ENCODE results near the gene CPA4. TPM values are rescaled to one million over a fixed set of nuclear protein-coding genes. Genes with fewer than 3 reads are reported as not detected.
A peak's percentile ranks its signal among the peaks of the same experiment; 100 is the strongest.

The CPA4 gene
- total RNA-seq, 1 donor from 2014 or later: 10.3 TPM

DNA sequence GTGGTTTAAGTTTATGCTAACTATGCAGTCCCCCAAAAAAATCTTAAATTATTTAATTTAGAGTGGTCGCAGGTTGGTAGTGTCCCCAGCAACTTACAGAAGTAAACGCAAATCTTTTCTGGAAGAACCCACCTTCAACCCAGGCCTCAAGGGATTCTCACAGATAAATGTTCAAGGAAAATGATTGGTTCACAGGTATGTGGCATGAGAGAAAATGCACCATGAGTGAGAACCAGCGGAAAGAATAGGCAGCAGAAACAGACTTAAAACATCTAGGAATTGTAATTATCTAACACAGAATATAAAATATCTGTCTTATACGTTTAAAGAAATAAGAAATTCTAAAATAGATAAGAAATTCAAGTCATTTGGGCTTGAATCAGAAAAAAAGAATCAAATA is 48.9 kb downstream of the CPA4 start:
- TF ChIP-seq, protein P1, sequence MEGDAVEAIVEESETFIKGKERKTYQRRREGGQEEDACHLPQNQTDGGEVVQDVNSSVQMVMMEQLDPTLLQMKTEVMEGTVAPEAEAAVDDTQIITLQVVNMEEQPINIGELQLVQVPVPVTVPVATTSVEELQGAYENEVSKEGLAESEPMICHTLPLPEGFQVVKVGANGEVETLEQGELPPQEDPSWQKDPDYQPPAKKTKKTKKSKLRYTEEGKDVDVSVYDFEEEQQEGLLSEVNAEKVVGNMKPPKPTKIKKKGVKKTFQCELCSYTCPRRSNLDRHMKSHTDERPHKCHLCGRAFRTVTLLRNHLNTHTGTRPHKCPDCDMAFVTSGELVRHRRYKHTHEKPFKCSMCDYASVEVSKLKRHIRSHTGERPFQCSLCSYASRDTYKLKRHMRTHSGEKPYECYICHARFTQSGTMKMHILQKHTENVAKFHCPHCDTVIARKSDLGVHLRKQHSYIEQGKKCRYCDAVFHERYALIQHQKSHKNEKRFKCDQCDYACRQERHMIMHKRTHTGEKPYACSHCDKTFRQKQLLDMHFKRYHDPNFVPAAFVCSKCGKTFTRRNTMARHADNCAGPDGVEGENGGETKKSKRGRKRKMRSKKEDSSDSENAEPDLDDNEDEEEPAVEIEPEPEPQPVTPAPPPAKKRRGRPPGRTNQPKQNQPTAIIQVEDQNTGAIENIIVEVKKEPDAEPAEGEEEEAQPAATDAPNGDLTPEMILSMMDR (IDR thresholded peaks at IDR 0.05): no peak
- Mint-ChIP-seq H3K27ac (ENCODE audit: unreplicated experiment) (no peak overlapping the region), H3K9me3 (ENCODE audit: low read depth) (no peaks in the 10 kb centered on the region), H3K27me3 (ENCODE audit: low read depth) (no peaks in the 10 kb centered on the region), H3K4me1 (ENCODE audit: low read depth) (peaks cover 6% of the 10 kb centered on the region), H3K36me3 (ENCODE audit: low read depth) (no peaks in the 10 kb centered on the region), H3K4me3 (ENCODE audit: unreplicated experiment) (no peak overlapping the region)
- DNase-seq (ENCODE audit: low spot score): no peak

DNA sequence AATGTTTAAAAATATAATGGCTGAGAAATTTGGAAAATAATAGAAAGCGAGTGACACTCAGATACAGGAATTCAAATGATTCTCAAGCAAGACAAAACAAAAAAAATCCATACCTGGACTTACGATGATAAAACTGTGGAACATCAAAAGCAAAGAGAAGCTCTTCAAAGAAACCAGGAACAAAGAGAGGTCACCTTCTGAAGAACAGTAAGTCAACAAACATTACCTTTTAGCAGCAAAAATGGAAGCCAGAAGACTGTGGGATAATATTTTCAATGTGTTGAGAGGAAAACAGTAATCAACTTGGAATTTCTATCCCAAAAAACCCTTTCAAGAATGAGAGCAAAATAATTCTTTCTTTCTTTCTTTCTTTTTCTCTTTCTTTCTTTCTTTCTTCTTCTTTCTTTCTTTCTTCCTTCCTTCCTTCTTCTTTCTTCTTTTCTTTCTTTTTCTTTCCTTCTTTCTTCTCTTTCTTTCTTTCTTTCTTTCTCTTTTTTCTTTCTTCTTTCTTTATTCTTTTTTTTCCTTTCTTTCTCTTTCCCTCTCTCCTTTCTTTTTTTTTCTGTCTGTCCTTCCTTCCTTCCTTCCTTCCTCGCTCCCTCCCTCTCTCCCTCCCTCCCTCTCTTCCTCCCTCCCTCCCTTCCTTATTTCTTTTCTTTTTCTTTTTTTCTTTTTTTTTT is 49.9 kb downstream of the CPA4 start:
- Mint-ChIP-seq H3K4me3 (ENCODE audit: unreplicated experiment) (no peak overlapping the region), H3K27ac (ENCODE audit: unreplicated experiment) (no peak overlapping the region), H3K9me3 (ENCODE audit: low read depth) (no peaks in the 10 kb centered on the region), H3K4me1 (ENCODE audit: low read depth) (peaks cover 6% of the 10 kb centered on the region), H3K27me3 (ENCODE audit: low read depth) (no peaks in the 10 kb centered on the region), H3K36me3 (ENCODE audit: low read depth) (no peaks in the 10 kb centered on the region)
- TF ChIP-seq, protein P1 (IDR thresholded peaks at IDR 0.05): no peak
- DNase-seq (ENCODE audit: low spot score): no peak

- TF ChIP-seq, protein P1 (IDR thresholded peaks at IDR 0.05): no peak
- no peaks in the 10 kb centered on the region for H3K36me3 Mint-ChIP-seq (ENCODE audit: low read depth)
- H3K4me3 Mint-ChIP-seq (ENCODE audit: unreplicated experiment): peak within 1 kb of the TSS; percentile 20
- no peaks in the 10 kb centered on the region for H3K27me3 Mint-ChIP-seq (ENCODE audit: low read depth)
- peaks cover 6% of the 10 kb centered on the region for H3K4me1 Mint-ChIP-seq (ENCODE audit: low read depth)
- no peak within 1 kb of the TSS for H3K27ac Mint-ChIP-seq (ENCODE audit: unreplicated experiment)
- no peak for DNase-seq (ENCODE audit: low spot score)
- H3K9me3 Mint-ChIP-seq (ENCODE audit: low read depth): no peaks in the 10 kb centered on the region
Measured at GRCh38 chr7:130344271-130344866, 51.4 kb downstream of the CPA4 start, which contains the start of gene CPA5. TSS of gene CPA5 (plus strand) at chr7:130344816. CDS start at chr7:130346486, 1,670 bp downstream.

- DNase-seq (ENCODE audit: low spot score): no peak
- Mint-ChIP-seq H3K27me3 (ENCODE audit: low read depth) (no peaks in the 10 kb centered on the region), H3K36me3 (ENCODE audit: low read depth) (no peaks in the 10 kb centered on the region), H3K9me3 (ENCODE audit: low read depth) (no peaks in the 10 kb centered on the region), H3K4me3 (ENCODE audit: unreplicated experiment) (peak overlapping the region; percentile 20), H3K27ac (ENCODE audit: unreplicated experiment) (no peak overlapping the region), H3K4me1 (ENCODE audit: low read depth) (peaks cover 8% of the 10 kb centered on the region)
- TF ChIP-seq, protein P1 (IDR thresholded peaks at IDR 0.05): no peak
Measured at GRCh38 chr7:130345136-130345535, 52.2 kb downstream of the CPA4 start.

DNA sequence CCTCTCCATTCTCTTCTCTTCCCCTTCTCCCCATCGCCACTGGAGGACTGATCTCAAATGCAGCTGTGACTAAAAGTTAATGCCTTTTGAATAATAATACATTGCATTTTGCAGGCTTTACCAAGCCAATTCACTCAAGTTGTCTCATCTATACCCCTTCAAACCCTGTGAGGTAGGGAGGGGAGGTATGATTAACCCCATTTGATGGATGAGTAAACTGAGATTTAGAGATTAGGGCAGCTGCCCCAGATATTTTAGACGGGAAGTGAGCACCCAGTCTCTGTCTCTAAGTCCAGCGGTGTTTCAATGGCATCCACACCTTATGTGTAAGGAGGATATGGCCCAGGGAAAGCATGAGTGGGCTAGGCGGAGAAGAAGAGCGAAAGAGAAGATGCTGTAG is 52.8 kb downstream of the CPA4 start:
- no peaks in the 10 kb centered on the region for H3K9me3 Mint-ChIP-seq (ENCODE audit: low read depth)
- no peaks in the 10 kb centered on the region for H3K36me3 Mint-ChIP-seq (ENCODE audit: low read depth)
- H3K4me3 Mint-ChIP-seq (ENCODE audit: unreplicated experiment): no peak overlapping the region
- peaks cover 14% of the 10 kb centered on the region for H3K4me1 Mint-ChIP-seq (ENCODE audit: low read depth)
- TF ChIP-seq, protein P1 (IDR thresholded peaks at IDR 0.05): no peak
- no peaks in the 10 kb centered on the region for H3K27me3 Mint-ChIP-seq (ENCODE audit: low read depth)
- no peak overlapping the region for H3K27ac Mint-ChIP-seq (ENCODE audit: unreplicated experiment)
- DNase-seq (ENCODE audit: low spot score): no peak
